Ammon's horn (tissue), 1 donor: Measurements from ENCODE around the gene PNKD.

Experiments used
- DNase-seq: peaks from one replicate; pipeline ENCODE4 v3.0.0-alpha.2; 2016; ENCODE audit warnings: low spot score

Gene PNKD

GRCh38 chr2:218315397-218315796 is 45.1 kb downstream of the PNKD start:
- DNase-seq: no peak

- no peak for DNase-seq
Measured at GRCh38 chr2:218317303-218317630, 46.9 kb downstream of the PNKD start.

GRCh38 chr2:218317835-218318234 is 47.5 kb downstream of the PNKD start:
- no peak for DNase-seq

- DNase-seq: no peak
Measured at GRCh38 chr2:218318241-218318640, 47.9 kb downstream of the PNKD start.

GRCh38 chr2:218319813-218320365 is 49.6 kb downstream of the PNKD start:
- no peak for DNase-seq

GRCh38 chr2:218320704-218321336 is 50.5 kb downstream of the PNKD start:
- no peak for DNase-seq

- DNase-seq: peak; percentile 77
Measured at GRCh38 chr2:218322768-218323525, 52.6 kb downstream of the PNKD start.

GRCh38 chr2:218323526-218324472 is 53.5 kb downstream of the PNKD start:
- no peak for DNase-seq

GRCh38 chr2:218325566-218326160 is 55.3 kb downstream of the PNKD start:
- DNase-seq: no peak

- no peak for DNase-seq
Measured at GRCh38 chr2:218326315-218326714, 56.0 kb downstream of the PNKD start.

- DNase-seq: no peak
Measured at GRCh38 chr2:218327451-218328210, 57.3 kb downstream of the PNKD start.

- no peak for DNase-seq
Measured at GRCh38 chr2:218328294-218328693, 58.0 kb downstream of the PNKD start.

- no peak for DNase-seq
Measured at GRCh38 chr2:218329027-218329825, 58.9 kb downstream of the PNKD start.

- DNase-seq: peak; percentile 25
Measured at GRCh38 chr2:218329826-218330593, 59.7 kb downstream of the PNKD start.

GRCh38 chr2:218331745-218332144 is 61.4 kb downstream of the PNKD start:
- DNase-seq: no peak

GRCh38 chr2:218332288-218332687 is 62.0 kb downstream of the PNKD start:
- DNase-seq: no peak

- peak; percentile 38 for DNase-seq
Measured at GRCh38 chr2:218332920-218333645, 62.8 kb downstream of the PNKD start.

GRCh38 chr2:218334531-218334930 is 64.2 kb downstream of the PNKD start:
- no peak for DNase-seq

GRCh38 chr2:218340656-218341055 is 70.3 kb downstream of the PNKD start:
- DNase-seq: no peak
